Measurements from ENCODE around the gene SYP. TPM values are rescaled to one million over a fixed set of nuclear protein-coding genes. Genes with fewer than 3 reads are reported as not detected.

SYP gene
- total RNA-seq = under 0.01 and 0.29 TPM in 2 replicates

DNA sequence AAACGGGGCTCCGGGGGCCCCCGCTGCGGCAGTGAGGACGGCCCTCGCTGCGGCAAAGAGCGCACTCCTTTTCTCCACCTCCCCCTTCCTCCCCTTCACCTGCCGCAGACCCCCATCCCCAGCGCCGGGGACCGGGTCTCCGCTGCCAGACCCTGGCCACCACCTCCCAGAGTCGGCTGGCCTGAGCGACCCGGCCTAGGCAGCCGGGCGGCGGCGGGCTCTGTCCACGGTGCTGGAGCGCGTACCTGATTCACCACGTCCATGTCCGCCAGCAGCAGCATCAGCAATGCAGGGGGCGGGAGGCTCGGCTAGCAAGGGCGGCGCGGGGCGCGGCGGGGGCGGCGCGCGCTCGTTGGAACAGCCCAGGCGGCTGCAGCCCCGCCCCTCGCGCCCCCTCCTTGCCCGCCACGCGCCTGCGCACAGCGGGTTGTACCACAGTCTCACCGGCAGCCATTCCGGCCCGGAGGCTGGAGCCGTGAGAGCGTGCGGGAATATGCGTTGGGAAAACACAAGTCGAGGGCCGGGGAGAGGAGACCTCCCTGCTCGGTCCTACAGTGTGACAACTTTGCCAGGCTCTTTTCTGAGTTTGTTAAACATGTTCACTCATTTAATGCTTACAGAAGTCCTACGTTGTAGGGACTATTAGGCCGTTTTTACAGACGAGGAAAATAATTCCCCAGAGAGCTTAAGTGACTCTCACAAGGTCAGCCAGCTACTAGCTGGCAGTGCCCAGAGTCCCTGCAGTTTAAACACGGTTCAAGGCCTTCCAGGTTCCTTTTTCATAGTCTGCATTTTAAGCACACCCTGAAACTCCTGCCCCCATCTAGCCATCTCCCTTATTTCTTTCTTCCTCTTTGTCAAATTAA lies at the start of gene SYP:
SYP (minus strand) TSS at position 288 of the 866 bp plus-strand sequence; CDS start at position 281, 7 bp downstream.

DNA sequence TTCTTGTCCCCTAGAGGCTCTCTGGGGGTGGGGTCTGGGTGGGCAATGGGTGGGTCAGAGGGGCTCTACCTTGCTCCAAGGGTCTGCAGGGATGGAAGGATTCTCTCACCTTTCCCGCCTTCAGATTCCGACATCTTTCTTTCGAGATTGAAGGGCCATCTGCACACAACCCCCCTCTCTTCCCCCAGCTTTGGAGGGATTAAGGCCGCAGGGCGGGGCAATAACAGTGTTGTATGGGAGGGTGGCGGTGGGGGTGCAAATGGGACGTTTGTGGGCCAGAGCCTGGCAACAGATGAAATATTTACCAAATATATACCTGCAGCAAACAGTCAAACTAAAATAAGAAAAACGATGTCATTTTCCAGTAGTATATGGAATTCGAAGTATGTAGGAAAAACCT lies 33.2 kb upstream of the SYP start, which contains the start of gene CACNA1F:
CACNA1F (minus strand) TSS at position 165 of the 400 bp plus-strand sequence; CDS start at position 134, 31 bp downstream.

DNA sequence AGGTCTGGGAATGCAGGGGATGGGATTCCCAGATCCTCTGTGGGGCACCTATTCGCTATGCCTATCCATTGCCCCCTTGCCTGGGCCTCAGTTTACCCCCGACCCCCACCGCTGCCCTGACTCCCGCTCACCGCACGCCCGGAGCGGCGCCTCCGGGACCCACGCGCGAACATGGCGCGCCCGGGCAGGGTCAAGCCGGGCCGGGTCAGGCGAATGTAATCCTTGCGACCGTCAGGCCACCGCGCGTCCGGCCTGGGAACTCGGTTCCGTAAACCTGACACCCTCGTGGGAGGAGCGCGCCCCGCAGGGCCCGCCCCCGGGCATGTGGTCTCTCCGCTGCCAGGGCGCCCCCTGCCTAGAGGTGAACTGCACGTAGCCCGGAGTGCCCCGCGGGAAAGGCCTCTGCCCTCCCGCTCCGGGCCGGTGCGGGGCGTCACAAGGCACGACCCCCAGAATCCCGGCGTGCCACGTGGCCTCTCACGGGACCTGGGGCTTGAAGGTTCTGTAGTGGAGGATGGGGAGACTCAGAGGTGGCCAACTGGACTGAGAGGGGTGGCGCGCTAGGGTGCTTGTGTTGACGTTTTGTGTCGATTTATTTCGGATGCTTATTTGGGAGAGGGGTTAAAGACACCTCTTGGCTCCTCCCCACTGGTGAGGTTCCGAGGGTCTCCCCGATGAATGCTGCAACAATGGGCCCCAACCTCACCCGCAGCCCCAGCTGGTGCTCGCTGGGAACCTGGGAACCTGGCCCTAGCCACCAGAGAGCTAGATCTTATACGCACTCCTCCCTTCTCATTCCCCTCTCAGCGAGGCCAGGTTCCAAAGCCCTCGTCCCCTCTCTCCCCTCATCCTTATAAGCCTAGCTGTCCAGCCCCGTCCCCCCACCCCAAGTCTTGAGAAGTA lies 13.6 kb downstream of the SYP start, which contains the start of gene PRICKLE3:
PRICKLE3 (minus strand) TSS at position 249 of the 903 bp plus-strand sequence; CDS start at position 173, 76 bp downstream.

DNA sequence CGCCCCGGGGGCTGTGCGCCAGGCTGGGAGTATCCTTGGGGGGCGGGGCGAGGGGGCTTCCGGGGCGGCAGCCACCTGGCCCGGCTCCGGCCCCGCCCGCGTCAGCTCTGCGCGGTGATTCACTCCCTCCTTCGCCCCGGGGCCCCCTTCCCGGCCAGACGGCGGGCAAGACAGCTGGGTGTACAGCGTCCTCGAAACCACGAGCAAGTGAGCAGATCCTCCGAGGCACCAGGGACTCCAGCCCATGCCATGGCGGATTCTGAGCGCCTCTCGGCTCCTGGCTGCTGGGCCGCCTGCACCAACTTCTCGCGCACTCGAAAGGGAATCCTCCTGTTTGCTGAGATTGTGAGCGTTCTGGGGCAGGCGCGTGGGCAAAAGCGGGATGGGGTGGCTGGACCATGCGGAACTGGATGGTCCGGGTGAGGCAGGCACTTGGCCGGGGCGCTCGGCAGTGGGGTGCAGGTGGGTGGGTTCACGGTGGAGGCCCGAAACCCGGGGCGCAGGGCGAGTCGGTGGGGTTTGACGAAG lies 28.2 kb downstream of the SYP start, which contains the start of gene PLP2:
PLP2 (plus strand) TSS at position 147 of the 528 bp plus-strand sequence; CDS start at position 250, 103 bp downstream.

DNA sequence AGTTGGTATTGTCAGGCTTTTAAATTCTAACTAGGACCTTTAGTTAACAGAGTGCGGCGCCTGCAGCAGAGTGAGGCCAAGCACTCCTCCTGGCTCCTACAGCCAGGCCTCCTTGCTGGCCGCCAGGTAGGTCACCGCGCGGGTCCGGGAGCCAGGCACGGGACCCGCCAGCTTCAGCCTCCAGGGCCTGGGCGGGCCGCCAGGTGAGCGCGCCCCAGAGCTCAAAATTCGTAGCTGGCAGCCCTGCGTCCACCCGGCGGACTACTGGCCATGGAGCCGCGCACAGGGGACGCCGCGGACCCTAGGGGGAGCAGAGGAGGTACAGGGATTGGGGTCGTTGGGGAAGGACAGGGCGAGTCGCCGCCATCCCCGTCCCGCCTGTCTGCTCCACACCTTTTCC lies 37.4 kb downstream of the SYP start, which contains the start of gene MAGIX:
MAGIX (plus strand) TSS at position 139 of the 400 bp plus-strand sequence; CDS start at position 271, 132 bp downstream.

Small RNA genes within 50 kb of the gene (small RNA-seq; reads per million reads assigned to genes)
- not detected for gene RN7SL262P (ENCODE audit: low replicate concordance)

Other genes with a start within 250 kb of the SYP start
- 34.6 and 58.4 TPM in 2 replicates for gene OTUD5, start 242.6 kb downstream of the SYP start, total RNA-seq
- gene KCND1, start 228.3 kb downstream of the SYP start, total RNA-seq = under 0.01 and 0.14 TPM in 2 replicates
- 16.6 and 23.6 TPM in 2 replicates for gene GRIPAP1, start 197.9 kb downstream of the SYP start, total RNA-seq
- gene TFE3, start 156.8 kb downstream of the SYP start, total RNA-seq = 57.8 and 66.3 TPM in 2 replicates
- 0.57 and 1.1 TPM in 2 replicates for gene CCDC120, start 141.2 kb downstream of the SYP start, total RNA-seq
- gene PRAF2, start 126.2 kb downstream of the SYP start, total RNA-seq = 14.0 and 15.2 TPM in 2 replicates
- gene WDR45, start 120.3 kb downstream of the SYP start, total RNA-seq = 65.3 and 152 TPM in 2 replicates
- 17.8 and 19.9 TPM in 2 replicates for gene GPKOW, start 76.5 kb downstream of the SYP start, total RNA-seq
- 1.1 and 3.3 TPM in 2 replicates for gene MAGIX, start 37.4 kb downstream of the SYP start, total RNA-seq
- 54.3 and 88.5 TPM in 2 replicates for gene PLP2, start 28.3 kb downstream of the SYP start, total RNA-seq
- gene PRICKLE3, start 13.8 kb downstream of the SYP start, total RNA-seq = 5.0 and 6.3 TPM in 2 replicates
- gene CACNA1F, start 33.1 kb upstream of the SYP start, total RNA-seq = not detected in 2 replicates
- gene CCDC22, start 35.3 kb upstream of the SYP start, total RNA-seq = 12.0 and 20.9 TPM in 2 replicates
- not detected in 2 replicates for gene FOXP3, start 64.5 kb upstream of the SYP start, total RNA-seq
- 4.6 and 5.2 TPM in 2 replicates for gene PPP1R3F, start 69.6 kb upstream of the SYP start, total RNA-seq
- gene GAGE10, start 103.5 kb upstream of the SYP start, total RNA-seq = not detected in 2 replicates
- gene GAGE12J, start 121.8 kb upstream of the SYP start, total RNA-seq = not detected in 2 replicates
- gene GAGE13, start 131.4 kb upstream of the SYP start, total RNA-seq = not detected in 2 replicates

All from placental pericyte (primary cell).